Stimulated activated CD8-positive, alpha-beta memory T cell treated with anti-CD3 and anti-CD28 coated beads, Interleukin-2, amount 100 ng/mL, for 48 hours (primary cell): ENCODE data around the gene LRP4.

Experiments
- DNase-seq, 2 donors: peaks; one replicate each; pipeline ENCODE4 v3.0.0-alpha.2; 2020; ENCODE audit warnings: low read depth in 2 of 2

Gene LRP4

DNA sequence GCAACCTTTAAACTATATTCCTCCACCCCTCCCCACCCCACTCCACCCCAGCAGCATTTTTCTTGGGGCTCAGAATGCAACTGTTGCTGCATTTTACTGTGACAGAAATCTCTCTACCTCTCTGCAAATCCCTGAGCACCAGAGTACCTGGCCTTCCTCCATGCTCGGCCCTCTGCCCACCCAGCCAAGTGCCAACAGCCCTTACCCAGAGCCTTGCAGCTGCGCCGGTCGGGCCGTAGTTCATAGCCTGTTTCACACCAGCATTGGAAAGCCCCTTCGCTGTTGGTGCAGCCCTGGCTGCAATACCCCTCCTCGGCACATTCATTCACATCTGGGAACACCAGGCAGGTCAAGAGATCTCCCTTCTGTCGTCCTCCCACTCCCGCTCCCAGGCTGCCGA lies 23.4 kb downstream of the LRP4 start:
- no peak for DNase-seq

DNA sequence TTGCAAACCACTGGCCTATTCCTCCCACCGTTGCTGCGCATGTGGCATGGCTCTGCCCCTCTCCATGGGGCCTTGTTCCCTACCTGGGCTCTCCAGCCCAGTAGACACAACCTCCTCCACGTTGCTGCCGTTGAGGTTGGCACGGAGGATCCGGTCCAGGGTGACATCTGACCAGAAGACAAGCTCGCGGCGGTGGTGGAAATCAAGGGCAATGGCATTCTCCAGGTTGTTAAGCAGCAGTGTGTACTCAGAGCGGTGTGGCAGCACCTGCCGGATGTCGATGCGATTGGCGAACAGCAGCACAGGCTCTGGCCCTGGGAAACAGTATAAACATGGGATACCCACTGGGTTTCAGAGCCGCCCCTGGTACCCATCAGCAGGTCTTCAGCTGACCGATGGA lies 23.8 kb downstream of the LRP4 start:
- no peak for DNase-seq

DNA sequence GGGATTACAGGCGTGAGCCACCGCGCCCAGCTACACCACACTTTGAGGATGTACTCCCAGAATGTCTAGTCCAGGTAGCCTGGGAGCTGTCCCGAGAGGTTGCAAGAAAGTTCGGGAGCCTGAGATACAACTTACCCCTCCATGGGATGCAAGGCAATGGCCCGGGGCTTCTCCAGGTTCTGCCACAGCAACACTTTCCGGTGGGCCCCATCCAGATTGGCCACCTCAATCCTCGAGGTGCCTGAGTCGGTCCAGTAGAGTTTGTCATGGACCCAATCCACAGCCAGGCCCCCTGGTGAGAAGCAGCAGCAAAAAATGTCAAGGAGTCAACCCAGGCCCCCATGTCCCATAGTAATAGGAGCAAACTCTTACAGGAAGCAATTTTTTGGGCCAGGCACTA lies 25.5 kb downstream of the LRP4 start:
- no peak for DNase-seq

DNA sequence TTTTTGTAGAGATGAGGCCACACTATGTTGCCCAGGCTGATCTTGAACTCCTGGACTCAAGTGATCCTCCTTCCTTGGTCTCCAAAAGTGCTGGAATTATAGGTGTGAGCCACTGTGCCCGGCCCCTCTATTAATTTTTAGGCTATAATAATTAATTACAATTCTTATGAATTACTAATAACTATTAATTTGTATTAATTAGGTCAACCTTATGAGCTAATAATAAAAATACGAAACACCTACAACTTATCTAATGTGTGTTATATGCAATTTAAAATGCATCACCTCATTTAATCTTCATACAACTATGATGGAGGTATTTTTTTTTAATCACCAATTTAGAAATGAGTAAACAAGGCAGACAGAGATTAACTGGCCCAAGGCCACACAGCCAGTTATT lies 26.2 kb downstream of the LRP4 start:
- DNase-seq: no peak

DNA sequence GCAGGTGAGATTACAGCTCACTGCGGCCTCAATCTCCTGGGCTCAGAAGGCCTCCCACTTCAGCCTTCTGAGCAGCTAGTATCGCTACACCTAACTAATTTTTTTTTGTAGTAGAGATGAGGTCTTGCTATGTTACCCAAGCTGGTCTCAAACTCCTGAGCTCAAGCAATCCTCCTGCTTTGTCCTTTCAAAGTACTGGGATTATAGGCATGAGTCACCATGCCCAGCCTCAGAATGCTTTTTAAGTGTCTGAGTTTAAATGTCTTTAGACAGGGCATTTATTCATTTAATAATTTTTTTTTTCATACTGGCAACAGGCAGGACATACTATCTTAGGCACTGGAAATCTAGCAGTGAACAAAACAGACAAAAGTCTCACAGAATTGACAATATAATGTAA lies 27.7 kb downstream of the LRP4 start:
- DNase-seq: no peak

DNA sequence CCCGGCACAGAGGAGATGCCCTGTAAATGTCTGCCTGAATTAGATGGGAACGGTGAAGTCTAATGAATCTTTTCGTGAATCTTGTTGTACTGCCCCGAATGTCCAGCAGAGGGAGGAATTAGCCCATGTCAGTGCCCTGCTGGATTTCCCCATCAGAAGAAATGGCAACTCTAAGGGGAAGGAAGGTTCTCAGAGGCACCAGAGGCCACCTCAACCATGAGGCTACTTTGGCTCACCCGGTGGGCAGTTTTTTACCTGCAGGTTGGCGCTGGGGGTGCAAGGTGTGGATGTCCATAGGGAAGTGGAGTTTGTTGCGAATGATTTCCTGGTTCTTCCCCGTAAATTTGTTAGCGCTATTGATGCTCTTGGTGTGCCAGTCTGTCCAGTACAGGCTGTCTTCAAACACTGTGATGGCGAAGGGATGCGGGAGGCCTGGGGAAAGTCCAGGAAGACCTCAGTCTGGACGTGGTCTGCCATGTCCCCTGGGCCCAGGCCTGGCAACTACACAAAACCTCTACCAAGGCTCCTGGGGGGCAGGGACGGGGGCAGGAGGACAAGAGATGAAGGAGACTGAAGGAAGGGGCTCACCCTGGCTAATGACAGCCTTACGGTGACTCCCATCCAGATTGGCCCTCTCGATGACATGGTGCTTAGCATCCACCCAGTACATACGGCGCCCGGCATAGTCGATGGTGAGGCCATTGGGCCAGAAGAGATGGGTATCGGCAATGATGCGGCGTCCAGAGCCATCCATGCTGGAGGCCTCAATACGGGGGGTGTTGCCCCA lies 28.5 kb downstream of the LRP4 start:
- DNase-seq: peak; percentile 42 to 45

DNA sequence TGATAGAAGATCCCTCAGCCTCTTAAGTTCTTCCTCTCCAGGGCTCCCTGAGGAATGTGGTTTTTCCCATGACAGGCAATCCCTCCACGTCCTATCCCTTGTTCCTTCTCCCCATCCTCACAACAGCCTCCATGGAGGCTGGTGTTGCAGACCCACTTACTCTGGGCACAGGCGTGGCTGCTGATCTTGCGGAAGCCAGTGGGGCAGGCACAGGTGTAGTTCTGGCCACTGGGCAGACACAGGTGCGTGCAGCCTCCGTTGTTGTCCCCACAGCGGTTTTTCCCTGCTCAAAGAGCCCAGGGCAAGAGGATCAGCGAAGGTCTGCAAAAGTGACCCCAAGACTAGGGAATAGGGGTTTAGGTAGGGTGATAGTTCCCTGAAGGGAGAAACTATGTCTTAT lies 29.1 kb downstream of the LRP4 start:
- no peak for DNase-seq

DNA sequence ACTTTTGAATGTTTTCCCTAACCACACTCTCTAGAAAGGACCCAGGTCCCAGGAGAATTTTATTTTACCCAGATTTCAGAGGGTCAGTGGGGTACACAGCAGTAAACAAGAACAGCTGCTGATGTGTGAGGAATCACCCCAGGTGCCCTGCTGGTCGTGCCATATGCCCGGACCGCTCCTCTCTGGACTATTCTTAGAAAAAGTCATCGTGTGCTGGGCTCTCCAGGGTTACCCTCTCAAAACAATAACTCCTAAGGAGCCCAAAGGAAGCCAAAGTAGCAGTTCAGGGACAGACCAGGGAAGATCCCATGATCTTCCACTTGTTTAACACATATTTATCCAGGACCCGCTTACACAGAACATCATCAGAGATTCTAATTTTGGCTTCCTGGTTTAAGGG lies 29.7 kb downstream of the LRP4 start:
- no peak for DNase-seq

GRCh38 chr11:46886211-46886610 lies 32.1 kb downstream of the LRP4 start:
- DNase-seq: no peak

GRCh38 chr11:46879056-46879585 lies 39.2 kb downstream of the LRP4 start:
- DNase-seq: no peak

- no peak for DNase-seq
Observed at GRCh38 chr11:46877580-46877979, 40.8 kb downstream of the LRP4 start.

DNA sequence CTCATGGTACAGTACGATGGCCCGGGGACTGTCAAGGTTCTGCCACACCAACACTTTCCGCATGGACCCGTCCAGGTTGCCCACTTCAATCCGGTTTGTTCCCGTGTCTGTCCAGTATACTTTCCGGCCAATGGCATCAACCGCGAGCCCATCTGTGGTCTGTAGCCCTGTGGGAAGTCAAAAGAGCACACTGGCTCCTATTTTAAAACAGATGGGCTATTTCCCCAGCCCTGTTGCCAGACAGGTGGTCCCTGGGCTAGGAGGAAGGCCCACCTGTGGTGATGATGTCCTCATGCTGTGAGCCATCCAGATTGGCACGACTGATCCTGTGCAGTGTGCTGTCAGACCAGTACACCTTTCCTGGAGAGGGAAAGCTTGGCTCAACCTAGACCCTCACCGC lies 41.9 kb downstream of the LRP4 start:
- no peak for DNase-seq

- DNase-seq: no peak
Observed at GRCh38 chr11:46874586-46874985, 43.8 kb downstream of the LRP4 start.

DNA sequence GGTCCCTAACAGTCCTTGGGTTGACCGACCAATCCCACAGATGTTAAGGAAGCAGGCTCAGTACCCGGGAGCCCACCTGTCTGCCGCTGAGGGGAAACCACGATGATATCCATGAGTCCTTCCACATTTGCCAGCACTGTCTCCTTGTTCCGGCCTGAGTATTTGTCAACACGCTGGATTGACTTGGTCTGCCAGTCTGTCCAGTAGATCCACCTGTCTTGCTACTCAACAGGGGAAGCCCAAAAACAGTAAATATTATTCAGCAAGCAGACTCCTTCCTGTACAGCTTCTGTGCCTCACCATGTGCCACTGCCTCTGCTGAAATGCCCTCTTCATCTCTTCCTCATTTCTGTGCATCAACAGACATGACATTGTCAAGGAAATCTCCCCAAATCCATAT lies 49.4 kb downstream of the LRP4 start:
- DNase-seq: no peak

- DNase-seq: no peak
Observed at GRCh38 chr11:46865340-46865739, 53.0 kb downstream of the LRP4 start.

GRCh38 chr11:46860218-46860617 lies 58.1 kb downstream of the LRP4 start:
- DNase-seq: no peak

DNA sequence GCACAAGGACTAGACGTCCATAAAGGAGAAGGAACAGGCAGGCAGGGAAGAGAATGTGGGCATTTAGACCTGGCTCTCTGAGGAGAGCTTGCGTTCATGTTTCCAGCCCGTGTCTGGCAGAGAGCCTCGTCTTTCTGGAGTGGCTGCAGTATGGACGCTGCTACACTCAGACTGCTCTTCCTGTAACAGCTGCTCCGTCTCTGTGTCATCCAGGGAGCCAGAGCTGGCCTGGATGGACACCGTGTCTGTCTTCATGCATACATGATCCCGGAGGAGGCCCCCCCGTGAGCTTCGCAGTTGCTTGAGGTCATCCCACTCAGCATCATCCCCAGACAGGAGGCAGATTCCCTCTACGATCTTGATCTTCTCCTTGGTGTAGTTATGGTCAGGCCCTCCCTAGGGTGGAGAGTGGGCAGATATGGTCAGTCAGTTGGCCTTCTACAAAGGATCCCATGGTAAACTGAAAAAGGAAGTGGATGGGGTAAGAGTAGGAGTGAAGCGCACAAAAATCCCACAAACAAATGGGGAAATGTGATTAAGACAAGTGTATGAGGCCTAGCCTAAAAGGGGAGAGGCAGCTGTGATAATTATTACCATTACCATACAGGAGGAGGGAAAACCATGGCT lies 59.3 kb downstream of the LRP4 start:
- no peak for DNase-seq

- no peak for DNase-seq
Observed at GRCh38 chr11:46857666-46858065, 60.7 kb downstream of the LRP4 start.

DNA sequence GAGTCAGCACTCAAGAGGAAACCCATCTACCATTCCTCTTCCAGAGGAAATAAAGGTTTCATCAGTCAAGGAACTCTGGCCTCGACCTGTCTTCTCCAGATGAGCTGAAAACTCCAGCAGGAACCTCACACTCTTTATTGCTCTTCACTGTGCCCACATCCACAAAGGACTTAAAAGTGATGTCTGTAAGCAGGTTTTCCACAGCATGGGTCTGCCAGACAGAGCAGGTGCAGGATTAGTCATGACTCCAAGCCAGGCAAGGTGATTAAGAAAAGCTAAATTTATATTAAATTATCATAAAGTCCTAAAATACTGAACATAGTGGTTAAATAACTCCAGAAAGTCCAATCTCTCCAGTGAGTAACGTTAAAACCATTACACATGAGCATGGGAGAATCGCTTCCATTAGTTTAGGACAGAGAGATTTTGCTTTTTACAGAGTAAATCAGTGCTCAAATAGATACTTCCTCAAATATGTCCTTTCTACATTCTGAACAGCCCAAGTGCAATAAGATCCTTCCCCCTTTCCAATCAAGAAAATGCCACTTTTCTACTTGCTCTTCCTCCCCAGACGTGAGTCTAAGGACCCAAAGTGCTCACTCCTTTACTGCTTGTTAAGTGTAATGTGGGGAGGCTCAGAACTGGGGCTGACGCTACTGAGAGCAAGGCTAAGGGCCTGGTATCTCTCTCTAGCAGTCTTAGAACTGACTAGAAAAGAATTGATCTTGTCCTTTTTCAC lies 61.6 kb downstream of the LRP4 start:
- no peak for DNase-seq

DNA sequence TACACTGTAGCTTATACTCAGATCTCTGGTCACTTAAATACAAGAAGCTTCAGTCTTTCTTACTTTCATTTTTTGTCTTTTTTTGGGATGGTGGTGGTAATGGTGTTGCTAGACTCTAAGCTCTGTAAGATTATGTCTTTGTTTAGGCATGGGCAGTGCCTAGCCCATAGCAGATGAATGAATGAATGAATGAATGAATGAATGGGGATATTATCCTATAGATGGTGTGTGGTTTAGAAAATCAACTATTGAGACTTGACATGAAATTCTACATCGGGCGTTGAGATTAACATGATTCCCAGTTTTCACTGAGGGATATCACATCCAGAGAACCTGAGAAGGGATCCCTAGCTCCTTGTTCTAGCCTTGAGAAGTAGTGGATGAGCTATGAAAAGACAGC lies 62.5 kb downstream of the LRP4 start:
- no peak for DNase-seq

GRCh38 chr11:46855167-46855566 lies 63.2 kb downstream of the LRP4 start:
- no peak for DNase-seq

DNA sequence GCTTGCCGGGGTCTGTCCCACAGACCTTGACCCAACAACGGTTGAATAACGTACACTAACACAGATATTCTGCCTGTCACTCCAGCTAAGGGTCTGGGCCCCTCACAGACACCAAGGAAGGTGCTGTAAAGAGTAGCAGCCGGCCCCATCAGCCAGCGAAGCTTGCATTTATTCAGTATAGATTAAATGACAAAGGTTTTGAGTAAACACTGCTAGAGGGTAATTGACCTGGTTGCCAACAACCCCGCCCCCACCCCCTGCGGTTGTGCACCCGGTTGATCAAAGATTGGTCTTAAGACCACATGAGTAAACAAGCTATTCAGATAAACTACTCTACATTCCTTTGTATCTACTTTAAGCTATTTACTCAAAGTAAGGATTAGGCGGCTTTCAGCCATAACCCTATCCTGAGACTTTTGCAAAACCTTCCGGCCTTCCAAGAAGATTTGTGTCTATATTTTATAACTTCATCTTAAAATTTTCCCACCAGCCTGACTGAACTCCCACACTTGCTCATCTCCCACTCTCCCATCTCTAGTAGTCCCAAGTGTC lies 67.4 kb downstream of the LRP4 start:
- DNase-seq: no peak
